Activated CD4-positive, CD25-positive, alpha-beta regulatory T cell treated with anti-CD3 and anti-CD28 coated beads, Interleukin-2, amount 50 U/mL, for 72 hours (primary cell): ENCODE measurements around the gene CACNG1.

ENCODE experiments used
- DNase-seq: peaks from one replicate; pipeline ENCODE4 v3.0.0; 2021

The CACNG1 gene

DNA sequence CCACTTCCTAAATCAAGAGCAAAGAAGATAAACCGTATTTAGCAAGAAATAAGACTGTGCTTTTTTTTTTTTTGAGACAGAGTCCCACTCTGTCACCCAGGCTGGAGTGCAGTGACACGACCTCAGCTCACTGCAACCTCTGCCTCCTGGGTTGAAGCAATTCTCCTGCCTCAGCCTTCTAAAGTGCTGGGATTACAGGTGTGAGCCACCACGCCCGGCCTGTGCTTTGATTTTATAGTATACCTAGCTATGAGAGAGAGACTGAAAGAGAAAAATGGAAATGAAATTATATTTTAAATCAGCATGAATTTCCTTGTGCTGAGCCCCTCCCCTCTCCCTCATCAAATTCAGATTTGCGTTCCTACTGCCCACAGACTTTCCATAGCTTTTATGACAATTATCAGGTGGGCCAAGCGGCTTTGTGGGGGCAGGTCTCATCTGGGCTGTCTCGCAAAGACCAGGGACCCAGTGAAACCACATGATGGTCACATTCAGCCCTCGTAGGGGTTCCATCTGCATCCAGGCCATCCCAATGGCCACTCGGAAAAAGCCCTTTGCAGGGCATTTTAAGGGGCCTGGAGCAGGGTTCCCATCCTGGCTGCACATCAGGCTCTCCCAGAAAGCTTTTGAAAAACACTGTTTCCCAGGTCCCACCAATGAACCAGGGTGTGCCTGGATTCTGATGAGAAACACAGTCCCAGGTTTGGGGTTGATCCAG lies 8.5 kb downstream of the CACNG1 start:
- no peak for DNase-seq

DNA sequence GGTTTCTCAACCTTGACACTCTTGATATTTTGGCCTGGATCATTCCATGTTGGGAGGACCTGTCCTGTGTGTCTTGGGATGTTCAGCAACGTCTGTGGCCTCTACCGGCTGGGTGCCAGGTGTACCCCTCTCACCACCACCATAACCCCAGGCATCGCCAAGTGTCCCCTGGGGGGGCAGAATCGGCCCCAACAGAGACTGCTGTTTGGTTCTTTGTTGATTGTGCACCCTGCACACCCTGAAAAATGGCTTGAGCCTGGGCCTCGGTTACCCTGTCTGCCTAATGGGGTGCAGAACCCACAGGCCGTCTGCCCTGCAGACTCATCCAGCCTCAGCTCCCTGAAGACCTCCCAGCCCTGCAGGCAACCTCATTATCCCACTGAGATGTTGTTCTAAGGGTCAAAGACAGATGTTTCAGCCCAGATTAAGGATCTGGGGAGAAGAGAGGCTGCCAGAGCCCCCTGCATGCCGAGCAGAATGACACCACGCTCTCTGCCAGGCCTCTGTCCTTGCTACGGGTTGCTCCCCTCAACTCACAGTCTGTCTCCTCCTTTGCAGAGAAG lies 9.2 kb downstream of the CACNG1 start:
- no peak for DNase-seq

DNA sequence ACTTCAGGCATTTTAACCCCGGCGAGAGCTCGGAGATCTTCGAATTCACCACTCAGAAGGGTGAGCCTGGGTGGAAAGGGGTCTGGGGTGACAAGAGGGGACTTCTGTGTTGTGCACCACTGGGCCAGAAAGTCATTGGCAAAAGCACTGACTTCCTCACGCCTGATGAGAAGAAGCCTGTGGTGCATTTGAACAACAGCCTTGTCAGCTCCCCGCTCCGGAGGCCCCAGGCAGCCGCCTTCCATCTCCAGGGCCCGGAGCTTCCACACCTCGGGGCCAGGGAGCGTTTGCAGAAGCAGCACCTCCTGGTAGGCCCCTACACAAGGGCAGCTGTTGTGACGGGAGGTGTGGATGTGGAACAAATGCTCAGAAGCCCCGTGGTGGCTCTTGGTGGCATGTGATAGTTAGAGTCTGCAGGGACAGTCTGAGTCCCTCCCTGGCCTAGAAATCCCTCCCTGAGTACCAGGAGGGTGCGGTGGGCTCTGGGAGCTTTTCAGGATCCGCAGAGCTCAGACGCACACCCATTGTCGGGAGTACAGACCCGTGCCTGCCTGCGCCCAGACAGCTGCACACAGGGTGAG lies 9.7 kb downstream of the CACNG1 start:
- DNase-seq, result no peak

DNA sequence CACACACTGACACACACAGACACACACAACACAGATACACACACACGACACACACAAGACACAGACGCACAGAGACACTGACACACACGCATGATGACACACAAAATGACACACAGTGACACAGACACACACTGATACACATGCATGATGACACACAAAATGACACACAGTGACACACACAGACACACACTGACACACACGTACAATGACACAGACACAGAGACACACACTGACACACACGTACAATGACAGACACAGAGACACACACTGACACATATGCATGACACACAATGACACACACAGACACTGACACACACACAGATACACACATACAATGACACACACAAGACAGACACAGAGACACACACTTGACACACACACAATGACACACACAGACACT lies 10.3 kb downstream of the CACNG1 start:
- no peak for DNase-seq

DNA sequence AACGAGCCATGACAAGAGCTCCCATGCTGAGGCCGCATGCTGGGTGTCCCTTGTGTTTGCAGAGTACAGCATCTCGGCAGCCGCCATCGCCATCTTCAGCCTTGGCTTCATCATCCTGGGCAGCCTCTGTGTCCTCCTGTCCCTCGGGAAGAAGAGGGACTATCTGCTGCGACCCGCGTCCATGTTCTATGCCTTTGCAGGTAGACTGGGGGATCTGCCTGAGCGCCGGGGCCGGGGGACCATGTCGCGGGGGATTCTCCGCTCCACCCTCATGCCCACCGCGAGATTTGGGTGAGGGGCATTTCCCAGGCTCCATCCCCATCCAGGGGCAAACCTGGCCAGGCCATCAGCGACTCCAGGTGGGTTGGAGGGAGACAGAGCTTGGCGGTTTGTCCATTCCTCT lies 10.7 kb downstream of the CACNG1 start:
- DNase-seq, result no peak

DNA sequence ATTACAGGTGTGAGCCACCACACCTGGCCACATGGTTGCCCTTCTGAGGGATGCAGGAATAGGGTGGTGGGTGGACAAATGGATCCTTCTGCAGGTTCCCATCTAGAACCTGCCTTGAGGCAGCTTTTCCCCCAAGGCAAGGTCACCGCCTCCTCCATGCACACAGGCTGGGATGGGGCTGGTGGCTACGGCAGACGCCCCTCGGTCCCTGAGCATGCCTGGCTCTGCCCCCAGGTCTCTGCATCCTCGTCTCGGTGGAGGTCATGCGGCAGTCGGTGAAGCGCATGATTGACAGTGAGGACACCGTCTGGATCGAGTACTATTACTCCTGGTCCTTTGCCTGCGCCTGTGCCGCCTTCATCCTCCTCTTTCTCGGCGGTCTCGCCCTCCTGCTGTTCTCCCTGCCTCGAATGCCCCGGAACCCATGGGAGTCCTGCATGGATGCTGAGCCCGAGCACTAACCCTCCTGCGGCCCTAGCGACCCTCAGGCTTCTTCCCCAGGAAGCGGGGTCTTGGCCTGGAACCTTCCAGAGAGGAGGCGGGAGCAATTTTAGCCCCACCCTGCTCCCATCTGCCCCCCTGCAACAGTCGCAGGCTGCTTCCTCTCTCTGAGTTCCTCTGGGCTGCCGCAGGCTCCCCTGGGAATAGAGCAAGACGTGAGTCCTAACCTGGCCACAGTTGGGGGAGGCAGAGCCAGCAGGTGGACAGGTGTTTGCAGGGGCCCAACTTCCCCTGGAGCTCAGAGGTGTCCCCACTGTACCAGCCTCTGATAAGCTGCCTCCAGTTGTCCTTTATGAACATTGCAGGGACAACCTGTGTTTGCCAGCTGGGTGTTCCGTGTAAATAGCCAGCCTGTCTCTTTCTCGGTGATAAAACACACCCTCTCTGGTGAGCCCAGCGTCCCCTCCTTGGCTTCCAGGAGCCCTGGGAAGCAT lies 11.7 kb downstream of the CACNG1 start:
- DNase-seq, result no peak

DNA sequence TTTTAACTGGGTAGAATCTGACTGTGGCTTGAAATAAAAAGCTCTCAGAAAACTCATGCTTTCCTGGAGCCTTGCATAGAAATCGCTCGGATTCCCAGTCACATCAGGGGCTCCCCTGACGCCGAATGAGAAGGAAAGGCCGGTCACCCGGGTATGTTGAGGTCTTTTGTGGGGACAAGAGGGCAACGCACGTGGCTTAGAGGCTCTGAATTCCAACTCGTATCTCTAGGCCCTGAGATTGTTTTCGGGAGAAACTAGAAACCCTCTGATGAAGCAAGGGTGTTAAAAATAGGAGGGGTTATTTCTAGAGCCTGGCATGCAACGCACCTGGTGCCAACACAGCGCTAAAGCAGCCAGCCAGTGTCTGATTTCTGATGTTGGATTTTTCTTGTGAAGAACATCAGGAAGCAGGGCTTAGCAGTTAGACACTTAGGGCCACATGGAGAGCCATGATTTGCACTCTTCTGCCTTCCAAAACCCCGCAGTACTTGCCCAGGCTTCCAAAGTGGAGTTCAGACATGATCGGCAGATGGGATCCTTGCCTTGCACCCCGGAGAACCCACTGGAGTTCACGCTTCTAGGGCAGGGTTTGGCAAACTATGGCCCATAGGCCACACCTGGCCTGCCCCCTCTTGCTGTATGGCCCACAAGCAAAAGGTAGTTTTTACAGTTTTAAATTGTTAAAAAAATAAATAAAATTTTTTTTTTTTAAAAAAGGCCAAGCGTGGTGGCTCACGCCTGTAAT lies 12.6 kb downstream of the CACNG1 start:
- no peak for DNase-seq

DNA sequence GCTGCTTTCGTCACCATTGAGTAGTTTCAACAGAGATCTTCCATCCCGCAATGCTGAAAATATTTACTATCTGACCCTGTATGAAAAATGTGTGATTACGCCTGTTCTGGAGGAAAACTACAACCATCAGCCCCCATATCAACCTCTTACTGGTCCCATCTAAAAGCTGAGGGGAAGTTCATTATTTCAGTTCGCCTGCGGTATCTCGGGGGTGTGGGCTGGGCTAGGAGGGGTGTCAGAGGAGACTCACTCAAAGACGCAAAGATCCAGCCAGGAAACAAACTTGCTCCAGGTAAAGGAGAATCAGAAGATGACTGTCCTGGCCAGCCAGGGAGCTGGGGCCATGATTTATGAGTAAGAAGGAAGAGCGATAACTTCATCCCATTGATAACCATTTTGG lies 13.7 kb downstream of the CACNG1 start:
- DNase-seq, result no peak

DNA sequence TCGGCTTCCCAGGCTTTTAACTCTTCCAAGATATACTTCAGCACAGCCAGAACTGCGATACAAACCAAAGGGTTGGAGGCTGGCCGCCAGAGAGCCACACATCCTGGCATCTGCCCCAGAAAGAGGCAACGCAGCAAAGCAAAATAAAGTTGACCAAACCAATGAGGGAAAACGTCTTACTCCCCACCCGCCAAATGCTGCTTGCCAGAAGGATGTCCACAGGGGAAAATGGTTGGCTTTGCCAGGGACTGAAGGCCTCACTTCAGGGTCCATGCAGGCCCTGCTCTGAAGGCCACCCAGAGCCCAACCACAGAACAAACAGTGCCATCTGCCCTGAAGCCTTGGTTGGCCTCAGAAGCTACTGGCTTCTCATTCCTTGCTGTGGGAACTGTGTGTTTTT lies 15.0 kb downstream of the CACNG1 start:
- DNase-seq, result no peak

DNA sequence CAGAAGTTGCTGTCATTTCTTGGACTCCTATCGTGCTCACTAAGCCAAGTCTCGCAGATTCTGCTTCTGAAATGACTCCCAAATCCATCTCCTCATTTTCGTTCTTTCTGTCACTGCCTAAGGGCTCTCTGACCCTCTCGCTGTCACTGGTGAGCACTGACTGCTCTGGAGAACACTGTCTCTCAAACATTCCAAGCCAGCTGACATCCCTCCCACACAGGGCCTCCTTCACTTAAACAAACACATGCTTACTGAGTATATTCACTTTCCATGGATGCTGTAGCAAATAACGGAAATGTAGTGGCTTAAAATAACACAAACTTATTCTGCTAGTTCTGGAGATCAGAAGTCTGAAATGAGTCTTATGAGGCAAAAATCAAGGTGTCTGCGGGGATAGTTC lies 18.8 kb downstream of the CACNG1 start:
- no peak for DNase-seq

DNA sequence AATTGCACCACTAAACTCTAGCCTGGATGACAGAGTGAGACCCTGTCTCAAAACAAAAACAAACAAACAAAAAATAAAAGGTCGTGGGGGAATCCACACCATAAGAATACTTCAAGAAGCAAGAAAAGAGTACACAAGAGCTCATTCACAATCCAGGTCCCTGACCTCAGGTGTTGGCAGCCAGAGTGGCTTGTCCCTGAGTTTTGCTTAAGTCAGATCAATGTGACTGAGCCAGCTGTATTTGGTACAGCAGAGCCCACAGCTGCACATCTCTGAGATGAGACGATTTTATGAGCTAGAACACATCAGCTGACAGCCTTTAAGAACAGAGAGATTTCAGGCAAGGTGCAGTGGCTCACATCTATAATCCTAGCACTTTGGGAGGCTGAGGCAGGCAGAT lies 22.4 kb downstream of the CACNG1 start:
- DNase-seq, result no peak

DNA sequence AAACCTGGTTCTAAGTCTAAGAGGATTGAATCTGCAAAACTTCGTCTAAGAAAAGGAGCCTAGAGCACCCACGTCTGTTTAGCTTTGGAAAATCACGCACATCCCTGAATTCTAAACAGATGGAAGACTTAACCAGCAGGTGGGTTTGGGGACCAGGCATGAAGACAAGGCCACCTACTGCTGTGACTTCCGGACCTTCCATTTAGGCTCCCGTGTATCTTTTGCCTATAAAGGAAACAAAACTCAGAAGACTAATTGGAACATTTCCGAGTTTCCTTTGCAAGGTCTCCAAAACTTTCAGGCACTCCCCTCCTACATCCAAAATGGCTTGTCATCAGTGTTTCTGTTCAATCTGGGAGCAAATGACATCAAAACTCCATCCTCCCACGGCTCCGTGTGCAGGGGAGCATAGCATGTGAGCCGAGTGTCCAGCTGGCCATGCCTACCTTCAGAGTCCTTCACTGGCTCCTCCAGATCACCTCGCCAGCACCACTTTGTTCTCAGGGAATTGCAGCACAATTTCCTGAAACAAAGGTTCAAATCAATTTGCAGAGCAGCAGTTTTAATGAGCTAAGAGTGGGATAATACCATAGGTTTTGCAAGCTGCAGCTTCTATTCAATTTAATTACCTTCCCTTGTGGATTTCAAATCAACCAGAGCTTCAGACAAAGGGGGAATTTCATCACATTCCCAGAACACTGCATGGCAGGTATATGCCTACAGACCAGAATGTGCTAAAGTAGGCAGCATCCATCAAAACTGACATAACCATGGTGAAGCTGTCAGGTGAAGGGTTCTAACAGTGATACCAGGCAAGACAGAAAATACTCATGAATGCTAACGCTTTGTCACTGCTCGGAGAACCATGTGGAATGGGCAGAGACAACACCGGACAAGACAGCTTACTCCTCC lies 23.5 kb downstream of the CACNG1 start:
- DNase-seq, result no peak

DNA sequence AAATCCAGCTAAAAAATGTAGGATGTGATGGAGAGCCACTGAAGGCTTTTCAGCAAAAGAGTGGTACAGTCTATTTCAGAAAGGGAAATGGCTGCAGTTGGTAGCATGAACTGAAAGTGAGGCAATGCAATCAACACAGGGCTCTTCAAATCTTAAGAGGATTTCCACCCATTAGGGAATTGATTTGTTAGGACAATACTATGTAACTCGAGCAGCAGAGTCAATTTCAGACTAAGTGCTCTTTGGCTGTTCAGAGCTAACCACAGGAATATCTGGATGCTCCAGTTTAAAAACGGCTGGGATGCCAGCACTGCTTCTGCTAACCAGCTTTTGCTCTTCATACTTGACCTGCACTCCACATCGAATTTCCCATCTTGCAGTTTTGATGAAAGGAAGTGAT lies 24.6 kb downstream of the CACNG1 start:
- DNase-seq, result no peak

DNA sequence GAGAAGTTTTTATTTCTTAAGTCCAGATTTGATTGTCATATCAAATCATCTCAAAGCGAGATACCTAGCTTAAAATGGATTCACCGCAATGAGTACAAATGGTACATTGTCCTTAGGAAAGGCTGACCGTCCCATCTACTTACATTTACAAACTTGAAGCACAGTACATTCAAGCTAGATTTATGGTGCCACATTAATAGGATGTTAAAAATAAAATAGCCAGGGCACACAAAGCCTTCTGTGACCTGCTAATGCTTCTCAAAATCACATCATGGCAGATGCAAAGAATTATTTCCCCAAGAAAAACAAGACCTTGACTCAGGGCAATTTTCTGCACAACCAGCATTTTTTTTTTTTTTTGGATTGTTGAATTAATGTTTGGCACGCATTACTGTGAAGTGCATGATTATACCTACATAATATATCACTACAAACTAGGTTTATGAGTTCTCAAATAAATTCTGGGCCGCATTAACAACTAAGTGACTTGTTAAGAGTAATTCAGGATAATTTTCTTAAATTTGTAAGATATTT lies 25.3 kb downstream of the CACNG1 start:
- DNase-seq, result no peak

DNA sequence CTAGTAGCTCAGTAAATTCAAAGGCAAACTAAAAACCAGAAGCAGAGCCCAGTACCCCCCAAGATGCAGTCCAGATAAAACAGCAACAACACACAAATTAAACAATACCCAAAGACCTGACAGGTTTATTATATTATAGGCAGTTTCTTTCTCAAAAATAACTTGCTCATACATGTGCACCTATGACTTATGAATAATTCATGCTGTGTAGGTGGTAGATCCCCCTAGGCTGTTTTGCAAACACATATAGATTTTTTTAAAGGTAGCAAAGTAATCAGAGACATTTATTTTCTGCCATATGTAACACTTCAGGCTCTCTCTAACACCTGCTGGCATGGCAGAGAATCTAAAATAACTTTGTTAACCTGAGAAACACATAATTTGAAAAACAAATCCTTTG lies 27.2 kb downstream of the CACNG1 start:
- no peak for DNase-seq

DNA sequence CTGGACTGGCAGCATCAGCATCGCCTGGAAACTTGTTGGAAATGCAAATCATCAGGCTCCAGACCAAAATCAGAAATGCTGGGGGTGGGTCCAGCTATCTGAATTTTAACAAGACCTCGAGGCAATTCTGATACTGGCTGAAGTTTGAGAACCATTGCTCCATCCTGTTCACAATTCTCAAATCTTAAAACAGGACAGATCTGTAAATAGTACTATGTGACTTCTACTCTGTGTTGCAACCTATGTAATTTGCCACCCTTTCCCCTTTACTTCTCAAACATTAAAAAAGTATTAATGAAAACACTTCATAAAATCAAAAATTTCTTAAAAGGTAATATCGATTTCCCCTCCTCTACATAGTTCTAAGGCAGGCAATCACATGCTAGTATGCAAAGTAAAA lies 28.5 kb downstream of the CACNG1 start:
- DNase-seq, result no peak

DNA sequence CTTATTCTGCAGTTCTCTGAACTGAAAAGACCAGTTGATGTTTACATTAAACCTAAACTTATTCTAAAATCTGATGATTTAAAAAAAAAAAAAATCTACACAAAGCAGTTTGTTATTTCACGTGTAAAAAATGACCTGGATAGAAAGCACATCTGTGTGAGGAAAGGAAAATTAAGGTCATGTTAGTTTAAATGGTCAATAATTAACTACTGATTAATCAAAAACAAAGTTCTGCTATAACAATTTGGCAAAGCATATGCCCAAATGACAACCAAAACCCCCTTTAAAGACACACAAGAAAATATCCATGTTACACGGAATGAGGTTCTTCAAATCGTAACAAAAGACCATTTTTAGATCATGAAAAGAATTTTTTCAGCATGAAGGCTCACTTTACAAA lies 30.4 kb downstream of the CACNG1 start:
- no peak for DNase-seq

DNA sequence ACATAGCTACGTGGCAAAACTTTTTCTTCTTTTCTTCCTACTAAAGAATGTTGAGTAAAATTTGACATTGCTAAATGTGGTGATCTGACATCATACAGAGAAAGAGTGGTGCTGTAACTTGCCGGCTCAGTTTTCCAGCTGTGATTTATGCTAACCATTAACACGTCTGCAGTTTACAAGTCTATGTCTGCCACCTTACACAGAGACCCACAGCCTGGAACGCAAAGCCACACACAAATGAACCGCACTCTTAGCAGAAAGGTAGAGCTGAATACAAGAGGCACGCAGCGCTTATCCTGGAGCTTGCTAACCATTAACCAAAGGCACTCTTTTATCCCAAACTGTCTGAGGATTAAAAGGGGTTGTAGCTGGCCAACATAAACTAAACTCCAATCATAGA lies 31.9 kb downstream of the CACNG1 start:
- no peak for DNase-seq

DNA sequence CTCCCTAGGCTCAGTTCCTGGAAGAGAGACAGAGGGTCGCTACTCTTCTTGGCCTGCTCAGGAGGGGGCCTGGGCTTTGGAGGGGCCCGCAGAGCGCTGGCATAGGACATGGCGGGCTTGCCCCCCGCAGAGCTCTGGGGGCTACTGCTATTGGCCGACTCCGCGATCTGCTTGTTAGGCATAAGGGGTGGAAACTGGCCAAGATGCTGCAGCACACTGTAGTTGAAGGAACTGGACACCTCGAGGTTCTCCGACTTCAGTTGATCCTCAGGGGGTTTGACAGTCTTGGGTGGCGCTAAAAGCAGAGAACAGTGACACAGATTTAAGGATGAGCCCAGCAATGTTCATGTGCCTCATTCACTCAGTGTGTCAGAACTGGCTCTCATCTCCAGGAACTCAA lies 33.9 kb downstream of the CACNG1 start:
- DNase-seq, result no peak

DNA sequence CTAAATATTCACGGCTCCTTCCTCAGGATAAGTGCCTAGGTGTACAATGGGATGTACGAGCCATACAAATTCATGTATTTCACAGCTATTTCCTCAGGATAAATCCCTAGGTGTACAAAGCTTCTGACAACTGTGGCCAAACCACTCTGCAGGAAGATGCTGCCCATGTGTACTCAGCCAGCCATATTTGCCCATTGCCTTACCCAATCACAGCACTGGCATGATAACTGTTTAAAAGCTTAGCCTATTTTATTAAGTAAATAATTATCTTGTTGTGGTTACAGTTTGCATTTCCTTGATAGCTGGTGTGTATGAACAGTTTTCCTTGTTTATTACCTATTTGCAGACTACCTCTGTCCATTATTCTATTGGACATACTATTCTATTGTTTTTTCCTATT lies 35.1 kb downstream of the CACNG1 start:
- no peak for DNase-seq

DNA sequence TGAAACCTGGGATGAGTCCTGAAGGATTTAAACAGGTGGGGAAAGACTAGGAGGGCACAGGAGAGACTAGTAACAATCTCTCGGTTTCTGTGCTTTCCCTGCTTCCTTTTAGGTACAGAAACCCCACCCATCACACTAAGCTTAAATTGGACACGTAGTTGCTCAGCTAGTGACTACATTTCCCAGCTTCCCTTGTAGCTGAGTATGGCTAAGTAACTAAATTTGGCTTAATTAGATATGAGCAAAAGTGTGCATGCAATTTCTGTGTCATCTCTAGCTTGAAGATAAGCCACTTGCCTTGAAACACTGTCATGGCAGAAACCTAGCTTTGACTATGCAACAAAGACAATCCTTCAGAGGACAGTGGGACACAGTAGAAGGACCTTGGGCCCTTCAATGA lies 36.5 kb downstream of the CACNG1 start:
- no peak for DNase-seq

DNA sequence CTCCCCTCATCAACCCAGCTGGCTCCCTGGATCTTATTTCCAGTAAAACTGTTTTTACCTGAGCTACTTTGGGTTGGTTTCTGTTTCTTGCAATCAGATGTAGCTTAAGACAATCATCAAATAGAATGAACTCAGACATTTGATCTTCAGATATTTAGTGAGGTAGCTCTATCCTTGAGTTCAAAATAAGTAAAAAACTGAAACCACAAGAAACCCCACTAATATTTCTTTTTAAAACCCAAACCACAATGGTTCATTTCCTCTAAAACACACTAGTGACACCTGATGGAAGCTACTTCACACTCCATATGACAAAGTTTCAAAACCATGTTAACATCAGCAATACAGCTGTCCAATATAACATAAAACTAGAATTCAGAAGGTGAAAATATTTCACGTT lies 37.8 kb downstream of the CACNG1 start:
- no peak for DNase-seq
